ENCODE measurements around the gene FOCAD.

GRCh38 chr9:20693068-20693467 lies 9.0 kb downstream of the FOCAD start:
- TF ChIP-seq EZH2 (IDR thresholded peaks at IDR 0.05; ENCODE audit: borderline replicate concordance, low read depth, low read length, poor library complexity, severe bottlenecking): no peak
- no peak for TF ChIP-seq CTCF (conservative IDR thresholded peaks at IDR 0.05; ENCODE audit: low read depth, low read length)
